Activated B cell treated with CpG ODN at 0.5 μM for 24 hours (primary cell): ENCODE data around the gene KLRF2. TPM values are rescaled to one million over a fixed set of nuclear protein-coding genes. Genes with fewer than 3 reads are reported as not detected.

ENCODE experiments used
- ATAC-seq: fragments of 200-7000 bp; cut with Tn5 transposase; one replicate; pipeline ENCODE4 v1.10.0; 2021; ENCODE audit warnings: low read depth, mild to moderate bottlenecking, moderate library complexity
- CTCF ChIA-PET: fragments of 350-600 bp; sonication (Branson Sonifier 250); formaldehyde crosslinking; loops from one replicate; lab custom pipeline; 2021; ENCODE audit warnings: antibody characterized with exemption; lab: Charles Lee
- POLR2A ChIA-PET: fragments of 350-600 bp; sonication (Branson Sonifier 250); formaldehyde crosslinking; loops from one replicate; lab custom pipeline; 2021; ENCODE audit warnings: antibody characterized with exemption; lab: Charles Lee
- DNase-seq: peaks from one replicate; pipeline ENCODE4 v3.0.0; 2022
- H3K27ac Mint-ChIP-seq: one replicate; pipeline ENCODE4 v1.8.0; 2020; ENCODE audit warnings: mixed read lengths
- H3K27me3 Mint-ChIP-seq: one replicate; pipeline ENCODE4 v1.8.0; 2021; ENCODE audit warnings: mixed read lengths
- H3K36me3 Mint-ChIP-seq: one replicate; pipeline ENCODE4 v1.8.0; 2021; ENCODE audit warnings: low read depth, mixed read lengths
- H3K4me1 Mint-ChIP-seq: one replicate; pipeline ENCODE4 v1.8.0; 2021; ENCODE audit warnings: mixed read lengths
- H3K4me3 Mint-ChIP-seq: one replicate; pipeline ENCODE4 v1.8.0; 2020; ENCODE audit warnings: mild to moderate bottlenecking, mixed read lengths
- H3K9me3 Mint-ChIP-seq: one replicate; pipeline ENCODE4 v1.8.0; 2020; ENCODE audit warnings: mixed read lengths
- intact Hi-C: fragments of 100-400 bp; cut with micrococcal nuclease; formaldehyde crosslinking; loops from one replicate; pipeline ENCODE4 v1.15.1; 2024
- total RNA-seq: library from RNA; stranded (reverse); gene quantifications from 2 replicates; pipeline ENCODE4 v1.2.3, GENCODE V29; 2022
- TF ChIP-seq, protein P1 (sequence below): fragments of 200-600 bp; IDR thresholded peaks from one replicate; pipeline ENCODE4 v1.8.0; 2022; ENCODE audit warnings: antibody characterized with exemption, mild to moderate bottlenecking

KLRF2 gene
- total RNA-seq, 1 donor from 2014 or later, result not detected

DNA sequence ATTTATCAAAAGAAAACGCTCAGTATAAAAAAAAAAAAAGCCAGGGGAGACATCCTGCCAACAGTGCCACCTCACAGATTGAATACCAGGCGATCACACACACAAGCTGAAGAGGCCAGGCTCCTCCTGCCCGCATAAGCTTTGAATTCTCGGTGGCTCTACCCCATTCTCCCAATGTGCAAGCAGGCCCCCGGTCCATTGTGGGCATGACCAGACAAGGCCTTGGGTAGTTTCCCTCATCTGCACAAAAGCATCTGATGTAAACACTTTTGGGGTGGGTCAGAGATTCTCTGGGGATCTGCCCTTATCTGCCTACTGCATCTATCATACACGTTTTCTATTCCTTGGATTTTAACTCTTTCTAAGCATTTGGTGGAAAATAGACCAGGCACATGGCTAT lies 16.2 kb downstream of the KLRF2 start:
- ATAC-seq (no peak), DNase-seq (no peak)
- TF ChIP-seq, protein P1, sequence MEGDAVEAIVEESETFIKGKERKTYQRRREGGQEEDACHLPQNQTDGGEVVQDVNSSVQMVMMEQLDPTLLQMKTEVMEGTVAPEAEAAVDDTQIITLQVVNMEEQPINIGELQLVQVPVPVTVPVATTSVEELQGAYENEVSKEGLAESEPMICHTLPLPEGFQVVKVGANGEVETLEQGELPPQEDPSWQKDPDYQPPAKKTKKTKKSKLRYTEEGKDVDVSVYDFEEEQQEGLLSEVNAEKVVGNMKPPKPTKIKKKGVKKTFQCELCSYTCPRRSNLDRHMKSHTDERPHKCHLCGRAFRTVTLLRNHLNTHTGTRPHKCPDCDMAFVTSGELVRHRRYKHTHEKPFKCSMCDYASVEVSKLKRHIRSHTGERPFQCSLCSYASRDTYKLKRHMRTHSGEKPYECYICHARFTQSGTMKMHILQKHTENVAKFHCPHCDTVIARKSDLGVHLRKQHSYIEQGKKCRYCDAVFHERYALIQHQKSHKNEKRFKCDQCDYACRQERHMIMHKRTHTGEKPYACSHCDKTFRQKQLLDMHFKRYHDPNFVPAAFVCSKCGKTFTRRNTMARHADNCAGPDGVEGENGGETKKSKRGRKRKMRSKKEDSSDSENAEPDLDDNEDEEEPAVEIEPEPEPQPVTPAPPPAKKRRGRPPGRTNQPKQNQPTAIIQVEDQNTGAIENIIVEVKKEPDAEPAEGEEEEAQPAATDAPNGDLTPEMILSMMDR, result no peak
- ChIA-PET POLR2A (no interaction called here), CTCF (no interaction called here)
- Mint-ChIP-seq H3K36me3 (peaks cover under 1% of the 10 kb centered on the region), H3K9me3 (peaks cover 3% of the 10 kb centered on the region), H3K27ac (no peak overlapping the region), H3K4me3 (no peak overlapping the region), H3K4me1 (no peaks in the 10 kb centered on the region), H3K27me3 (peaks cover 23% of the 10 kb centered on the region)
- intact Hi-C loops, result no loop called here

DNA sequence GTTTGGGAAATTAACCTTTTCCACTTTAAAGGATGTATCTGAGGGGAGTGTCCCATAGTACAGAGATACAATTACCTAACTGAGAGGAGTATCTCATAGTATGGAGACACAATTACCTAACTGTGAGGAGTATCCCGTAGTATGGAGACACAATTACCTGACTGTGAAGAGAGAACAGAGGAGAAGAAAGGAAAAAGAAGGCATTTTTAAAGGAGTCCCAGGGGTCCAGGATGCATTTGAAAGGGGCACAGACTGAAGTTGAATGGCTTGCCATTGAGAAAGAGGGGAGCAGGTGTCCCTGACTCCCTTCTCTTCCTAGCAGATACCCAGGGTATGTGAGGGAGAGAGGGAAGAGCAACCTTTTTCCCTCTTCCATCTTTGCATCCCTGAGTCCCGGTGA lies 17.9 kb downstream of the KLRF2 start:
- ATAC-seq (no peak), DNase-seq (no peak)
- intact Hi-C loops, result no loop called here
- CTCF ChIA-PET, result no interaction called here
- TF ChIP-seq, protein P1, result no peak
- POLR2A ChIA-PET, result no interaction called here
- no peak overlapping the region for H3K4me3 Mint-ChIP-seq
- H3K27me3 Mint-ChIP-seq, result peaks cover 20% of the 10 kb centered on the region
- no peaks in the 10 kb centered on the region for H3K4me1 Mint-ChIP-seq
- H3K27ac Mint-ChIP-seq, result no peak overlapping the region
- H3K9me3 Mint-ChIP-seq, result peaks cover 10% of the 10 kb centered on the region
- H3K36me3 Mint-ChIP-seq, result peaks cover 3% of the 10 kb centered on the region

DNA sequence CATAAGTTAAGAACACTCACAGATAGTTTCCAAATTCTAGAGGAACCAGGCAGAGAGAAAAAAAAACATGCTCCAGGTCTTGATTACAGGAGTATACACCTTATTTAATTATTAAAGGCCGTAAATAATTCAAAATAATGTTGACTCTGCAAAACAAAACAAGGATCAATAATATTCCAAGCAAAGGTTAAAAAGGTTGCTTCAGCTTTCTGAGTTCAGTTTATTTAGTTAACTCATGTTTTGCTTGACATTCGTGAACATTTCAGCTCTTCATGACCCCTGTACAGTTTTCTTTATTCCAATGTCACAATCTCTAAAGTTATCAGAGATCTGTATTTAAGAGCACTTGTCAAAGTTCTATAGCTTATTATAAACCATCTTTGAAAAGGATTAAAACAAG lies 19.6 kb downstream of the KLRF2 start:
- no peak overlapping the region for H3K4me3 Mint-ChIP-seq
- ChIA-PET CTCF (no interaction called here), POLR2A (no interaction called here)
- no peak overlapping the region for H3K27ac Mint-ChIP-seq
- peaks cover 3% of the 10 kb centered on the region for H3K36me3 Mint-ChIP-seq
- ATAC-seq, result no peak
- DNase-seq, result no peak
- peaks cover 17% of the 10 kb centered on the region for H3K27me3 Mint-ChIP-seq
- H3K4me1 Mint-ChIP-seq, result no peaks in the 10 kb centered on the region
- intact Hi-C loops, result no loop called here
- peaks cover 10% of the 10 kb centered on the region for H3K9me3 Mint-ChIP-seq
- TF ChIP-seq, protein P1, result no peak

DNA sequence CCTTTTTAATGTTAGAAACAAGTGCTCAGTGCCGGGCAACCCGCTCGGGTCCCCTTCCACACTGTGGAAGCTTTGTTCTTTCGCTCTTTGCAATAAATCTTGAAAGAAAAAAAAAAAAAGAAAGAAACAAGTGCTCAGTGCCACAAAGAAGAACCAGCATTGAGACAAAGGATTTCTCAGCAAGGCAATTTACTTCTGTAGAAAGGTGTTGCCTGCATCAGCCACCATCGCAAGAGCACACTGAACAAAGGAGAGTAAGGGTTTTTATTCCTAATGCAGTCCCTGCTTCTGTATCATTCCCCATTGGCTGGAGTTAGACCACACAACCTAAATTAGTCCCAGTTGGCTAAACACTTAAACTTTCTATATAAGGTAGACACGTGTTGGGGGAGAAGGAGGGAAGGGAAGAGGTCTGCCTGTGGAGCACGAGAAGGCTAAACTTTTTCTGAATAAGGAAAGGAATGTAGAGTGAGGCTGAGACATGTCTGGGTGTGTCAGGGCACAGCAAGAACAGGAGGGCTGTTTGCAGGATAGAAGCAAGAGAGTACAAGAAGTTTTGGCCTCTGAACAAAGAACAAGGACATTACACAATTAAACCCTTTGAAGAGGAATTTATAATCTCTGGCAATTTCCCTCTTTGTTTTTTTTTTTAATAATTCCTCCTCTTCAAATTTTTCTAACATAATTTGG lies 21.4 kb downstream of the KLRF2 start:
- POLR2A ChIA-PET, result no interaction called here
- Mint-ChIP-seq H3K9me3 (peaks cover 10% of the 10 kb centered on the region), H3K36me3 (peaks cover 3% of the 10 kb centered on the region), H3K4me1 (peaks cover 5% of the 10 kb centered on the region), H3K27me3 (peaks cover 12% of the 10 kb centered on the region), H3K4me3 (no peak overlapping the region), H3K27ac (no peak overlapping the region)
- no peak for DNase-seq
- CTCF ChIA-PET, result no interaction called here
- TF ChIP-seq, protein P1, result no peak
- intact Hi-C loops, result no loop called here
- ATAC-seq, result no peak

DNA sequence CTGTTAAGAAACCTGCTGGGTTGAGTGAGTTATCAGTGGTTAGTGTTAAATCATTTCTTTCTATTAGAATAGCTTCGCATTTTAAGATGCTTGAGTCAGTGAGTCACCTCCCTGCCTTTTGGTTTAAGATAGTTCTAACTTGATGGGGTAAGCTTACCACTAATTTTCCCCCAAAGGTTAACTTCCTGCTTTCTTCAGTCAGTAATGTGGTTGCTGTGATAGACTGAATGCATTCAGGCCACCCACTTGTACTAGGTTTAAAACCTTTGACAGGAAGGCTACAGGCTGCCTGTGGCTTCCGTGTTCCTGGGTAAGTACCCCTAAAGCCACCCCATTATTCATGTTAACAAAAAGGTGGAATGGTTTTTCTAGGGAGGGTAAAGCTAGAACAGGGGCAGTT lies 25.6 kb downstream of the KLRF2 start:
- H3K36me3 Mint-ChIP-seq, result peaks cover 6% of the 10 kb centered on the region
- H3K9me3 Mint-ChIP-seq, result peaks cover 23% of the 10 kb centered on the region
- no peak overlapping the region for H3K4me3 Mint-ChIP-seq
- ChIA-PET POLR2A (interaction anchor here (1.0 kb wide), 1 partner anchor 40 kb away, joined by 3 read pairs; no protein-coding TSS in a partner anchor), CTCF (interaction anchor here (1.0 to 1.4 kb wide), 3 partner anchors 12 to 35 kb away, joined by 3 to 5 read pairs (median 3); no protein-coding TSS in a partner anchor)
- ATAC-seq, result peak; percentile 65
- H3K27ac Mint-ChIP-seq, result no peak overlapping the region
- peaks cover 5% of the 10 kb centered on the region for H3K4me1 Mint-ChIP-seq
- peaks cover 2% of the 10 kb centered on the region for H3K27me3 Mint-ChIP-seq
- DNase-seq, result no peak
- intact Hi-C loops, result no loop called here
- TF ChIP-seq, protein P1, result no peak
